Measurements from ENCODE around the gene TMEM131.

The TMEM131 gene

GRCh38 chr2:97966545-97967215 lies 29.1 kb downstream of the TMEM131 start:
- ChIA-PET CTCF (interaction anchor here (0.7 to 1.1 kb wide), 2 partner anchors 17 to 159 kb away, joined by 3 read pairs; no protein-coding TSS in a partner anchor), POLR2A (no interaction called here)
- DNase-seq (ENCODE audit: low read depth, low spot score): no peak
- TF ChIP-seq, protein P1, sequence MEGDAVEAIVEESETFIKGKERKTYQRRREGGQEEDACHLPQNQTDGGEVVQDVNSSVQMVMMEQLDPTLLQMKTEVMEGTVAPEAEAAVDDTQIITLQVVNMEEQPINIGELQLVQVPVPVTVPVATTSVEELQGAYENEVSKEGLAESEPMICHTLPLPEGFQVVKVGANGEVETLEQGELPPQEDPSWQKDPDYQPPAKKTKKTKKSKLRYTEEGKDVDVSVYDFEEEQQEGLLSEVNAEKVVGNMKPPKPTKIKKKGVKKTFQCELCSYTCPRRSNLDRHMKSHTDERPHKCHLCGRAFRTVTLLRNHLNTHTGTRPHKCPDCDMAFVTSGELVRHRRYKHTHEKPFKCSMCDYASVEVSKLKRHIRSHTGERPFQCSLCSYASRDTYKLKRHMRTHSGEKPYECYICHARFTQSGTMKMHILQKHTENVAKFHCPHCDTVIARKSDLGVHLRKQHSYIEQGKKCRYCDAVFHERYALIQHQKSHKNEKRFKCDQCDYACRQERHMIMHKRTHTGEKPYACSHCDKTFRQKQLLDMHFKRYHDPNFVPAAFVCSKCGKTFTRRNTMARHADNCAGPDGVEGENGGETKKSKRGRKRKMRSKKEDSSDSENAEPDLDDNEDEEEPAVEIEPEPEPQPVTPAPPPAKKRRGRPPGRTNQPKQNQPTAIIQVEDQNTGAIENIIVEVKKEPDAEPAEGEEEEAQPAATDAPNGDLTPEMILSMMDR (IDR thresholded peaks at IDR 0.05; ENCODE audit: insufficient read depth, low read length, missing control alignments): no peak
- H3K4me3 ChIP-seq (ENCODE audit: low read depth, low read length): no peak overlapping the region

GRCh38 chr2:97965116-97965515 lies 30.6 kb downstream of the TMEM131 start:
- TF ChIP-seq, protein P1 (IDR thresholded peaks at IDR 0.05; ENCODE audit: insufficient read depth, low read length, missing control alignments): no peak
- DNase-seq (ENCODE audit: low read depth, low spot score): no peak
- ChIA-PET POLR2A (no interaction called here), CTCF (no interaction called here)
- H3K4me3 ChIP-seq (ENCODE audit: low read depth, low read length): no peak overlapping the region

DNA sequence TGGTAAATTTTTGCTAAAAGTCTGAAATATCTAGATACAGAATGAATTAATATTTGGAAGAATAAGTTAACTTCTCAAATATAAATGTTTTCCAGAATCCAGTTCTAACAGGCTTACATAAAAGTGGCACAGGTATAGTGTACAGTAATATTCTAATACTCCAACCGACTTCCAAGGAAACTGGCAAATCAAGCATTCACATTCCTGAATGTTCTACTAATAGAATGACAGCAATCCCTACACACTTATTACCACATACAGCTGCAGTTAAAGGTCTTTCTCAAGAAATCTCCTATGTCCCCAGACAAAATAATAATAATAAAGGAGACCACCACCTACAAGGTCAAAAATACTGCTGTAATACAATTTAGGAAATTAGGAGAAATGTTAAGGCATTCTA lies 31.9 kb downstream of the TMEM131 start:
- POLR2A ChIA-PET: no interaction called here
- TF ChIP-seq, protein P1 (IDR thresholded peaks at IDR 0.05; ENCODE audit: insufficient read depth, low read length, missing control alignments): no peak
- no peak for DNase-seq (ENCODE audit: low read depth, low spot score)
- no peak overlapping the region for H3K4me3 ChIP-seq (ENCODE audit: low read depth, low read length)
- CTCF ChIA-PET: no interaction called here

DNA sequence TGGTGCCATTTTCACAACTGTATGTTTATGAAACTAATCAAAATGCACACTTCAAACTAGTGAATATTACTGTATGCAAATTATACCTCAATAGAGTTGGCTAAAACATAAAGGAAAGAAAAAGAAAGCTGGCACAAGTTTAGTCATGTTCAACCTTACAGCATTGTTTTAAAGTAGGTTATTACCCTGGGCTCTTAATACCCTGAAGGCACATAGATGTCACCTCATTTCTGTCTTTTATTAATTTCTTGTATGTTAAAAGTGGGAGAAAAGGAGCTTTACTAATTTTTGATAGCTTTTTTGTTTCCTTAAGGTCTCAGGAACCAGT lies 32.7 kb downstream of the TMEM131 start:
- TF ChIP-seq, protein P1 (IDR thresholded peaks at IDR 0.05; ENCODE audit: insufficient read depth, low read length, missing control alignments): no peak
- CTCF ChIA-PET: interaction anchor here (0.8 to 1.1 kb wide), 3 partner anchors 13 to 422 kb away, joined by 3 read pairs; no protein-coding TSS in a partner anchor
- POLR2A ChIA-PET: no interaction called here
- no peak for DNase-seq (ENCODE audit: low read depth, low spot score)
- H3K4me3 ChIP-seq (ENCODE audit: low read depth, low read length): no peak overlapping the region

DNA sequence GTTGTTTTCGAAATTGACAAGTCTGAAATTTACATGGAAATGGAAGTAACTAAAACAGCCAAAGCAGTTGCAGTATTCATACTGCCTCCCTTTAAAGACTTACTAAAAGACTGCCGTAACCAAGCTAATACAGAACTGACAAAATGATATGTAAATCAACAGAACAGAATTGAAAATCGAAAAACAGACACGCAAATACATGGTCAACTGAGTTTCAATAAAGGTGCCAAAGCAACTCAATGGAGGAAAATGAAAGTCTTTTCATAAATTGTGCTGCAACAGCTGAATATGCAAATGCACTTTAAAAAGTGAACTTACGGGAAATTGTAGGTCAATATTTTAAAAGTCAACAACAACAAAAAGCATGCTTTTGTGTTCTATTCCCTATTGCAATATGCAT lies 34.2 kb downstream of the TMEM131 start:
- POLR2A ChIA-PET: interaction anchor here (1.2 kb wide), 1 partner anchor 10 kb away, joined by 3 read pairs; no protein-coding TSS in a partner anchor
- TF ChIP-seq, protein P1 (IDR thresholded peaks at IDR 0.05; ENCODE audit: insufficient read depth, low read length, missing control alignments): no peak
- no peak overlapping the region for H3K4me3 ChIP-seq (ENCODE audit: low read depth, low read length)
- CTCF ChIA-PET: no interaction called here
- DNase-seq (ENCODE audit: low read depth, low spot score): no peak

DNA sequence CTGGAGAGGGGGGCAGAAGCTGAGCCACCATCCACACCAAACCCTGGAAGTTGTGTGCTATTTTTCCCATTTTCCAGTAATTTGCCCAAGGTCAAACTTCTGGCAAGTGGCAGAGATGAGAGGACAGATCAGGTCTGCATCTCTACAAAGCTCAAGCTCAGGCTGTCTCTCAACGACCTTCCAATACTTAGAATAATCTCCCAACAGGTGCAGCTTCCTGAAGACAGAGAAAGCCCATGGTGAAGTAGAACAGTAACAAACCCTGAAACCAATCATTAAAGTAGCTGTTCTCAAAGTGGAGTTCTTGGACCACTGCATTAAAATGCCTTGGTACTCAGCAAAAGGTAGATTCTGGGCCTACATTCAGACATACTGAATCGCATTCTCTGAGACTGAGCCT lies 37.6 kb downstream of the TMEM131 start:
- TF ChIP-seq, protein P1 (IDR thresholded peaks at IDR 0.05; ENCODE audit: insufficient read depth, low read length, missing control alignments): no peak
- no peak for DNase-seq (ENCODE audit: low read depth, low spot score)
- POLR2A ChIA-PET: no interaction called here
- CTCF ChIA-PET: no interaction called here
- no peak overlapping the region for H3K4me3 ChIP-seq (ENCODE audit: low read depth, low read length)

All from AG04449 (cell line).